HG03280 (cell line): ENCODE data around the gene FIGN.

Experiments used
- ATAC-seq: cut with Tn5 transposase; IDR thresholded peaks from one replicate; pipeline ENCODE4 v1.9.1; 2021; ENCODE audit warnings: mild to moderate bottlenecking, moderate library complexity; ENCODE audit not compliant: unreplicated experiment

The FIGN gene

DNA sequence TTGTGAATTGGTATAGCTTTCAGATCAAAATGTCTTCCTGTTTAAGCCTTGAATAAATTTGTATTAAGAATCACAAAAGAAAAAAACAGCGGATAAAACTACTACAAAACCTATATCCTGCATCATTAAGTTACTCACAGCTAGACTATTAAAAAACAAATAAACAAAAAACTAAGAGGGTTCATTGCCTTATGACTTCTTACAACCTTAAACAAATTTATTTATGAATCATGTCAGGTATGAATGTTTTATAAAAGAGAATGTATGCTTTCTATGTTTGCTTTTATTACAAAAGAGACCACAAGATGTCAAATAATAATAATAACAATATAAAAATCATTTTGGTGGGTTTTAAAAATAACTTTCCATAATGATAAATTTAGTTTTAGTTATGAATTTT lies 109.6 kb downstream of the FIGN start:
- no peak for ATAC-seq

DNA sequence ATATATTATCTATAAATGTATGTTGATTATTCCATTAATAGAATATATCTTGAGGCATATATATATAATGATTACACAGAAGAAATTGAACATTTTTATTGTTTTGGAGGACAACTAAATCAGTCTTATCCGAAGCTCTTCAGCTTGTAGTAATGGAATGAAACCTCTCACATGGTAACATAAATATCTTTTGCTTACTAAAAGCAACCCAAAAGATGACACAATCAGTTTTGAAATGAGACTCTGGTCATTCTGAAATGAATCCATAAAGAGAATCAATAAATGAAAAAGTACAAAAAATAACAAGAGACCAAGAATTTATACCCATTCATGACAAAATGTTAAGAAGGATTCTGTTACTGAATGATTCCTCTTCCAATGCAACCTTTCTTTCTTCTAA lies 110.2 kb downstream of the FIGN start:
- ATAC-seq: no peak

DNA sequence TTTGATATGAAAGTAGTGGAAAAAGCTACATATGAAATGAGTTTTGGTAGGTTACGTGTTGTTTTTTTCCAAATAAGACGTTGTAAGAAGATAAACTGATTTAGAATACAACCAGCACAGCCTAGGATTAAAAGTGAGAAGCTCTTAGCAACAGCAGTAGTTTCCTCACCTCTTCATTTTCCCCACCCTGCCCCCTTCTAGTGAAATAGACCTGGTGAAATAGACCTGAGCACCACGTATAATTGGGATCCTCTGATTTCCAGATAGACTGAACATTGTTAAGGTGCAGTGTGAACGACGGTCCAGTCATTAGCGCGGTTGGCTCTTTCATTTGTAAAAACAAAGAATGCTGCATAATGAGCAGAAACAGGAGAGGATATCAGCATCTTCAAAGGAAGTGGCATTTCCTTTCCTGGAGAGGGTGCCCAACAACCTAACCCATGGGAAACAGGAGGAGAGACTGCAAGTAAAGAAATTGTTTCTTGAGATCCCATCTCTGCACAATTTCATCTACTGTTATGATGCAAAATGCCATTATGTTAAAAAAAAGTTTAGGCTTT lies 114.3 kb downstream of the FIGN start:
- no peak for ATAC-seq

- no peak for ATAC-seq
These were observed 118.3 kb downstream of the FIGN start for GRCh38 chr2:163617517-163617916.

DNA sequence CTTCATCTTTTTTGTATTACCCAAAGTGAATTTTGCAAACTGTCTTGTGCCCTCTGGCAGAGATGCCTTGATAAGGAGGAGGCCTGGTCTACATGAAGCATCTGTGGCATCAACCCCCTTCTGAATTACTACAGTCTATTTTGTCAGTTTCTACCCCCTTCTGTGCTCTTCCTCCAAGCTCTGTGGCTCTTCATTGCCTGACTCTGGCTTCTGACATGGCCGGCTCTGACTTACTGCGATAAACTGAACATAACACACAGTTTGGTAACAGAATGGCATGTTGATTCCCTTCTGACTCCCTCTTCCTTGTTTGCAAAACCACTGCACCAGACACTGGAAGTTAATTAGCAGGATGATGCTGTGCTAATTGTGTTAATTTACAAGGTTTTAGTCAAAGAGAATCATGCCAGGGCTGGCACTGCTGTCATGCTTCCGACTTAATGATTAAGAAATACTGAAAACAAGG lies 122.5 kb downstream of the FIGN start:
- ATAC-seq: no peak

DNA sequence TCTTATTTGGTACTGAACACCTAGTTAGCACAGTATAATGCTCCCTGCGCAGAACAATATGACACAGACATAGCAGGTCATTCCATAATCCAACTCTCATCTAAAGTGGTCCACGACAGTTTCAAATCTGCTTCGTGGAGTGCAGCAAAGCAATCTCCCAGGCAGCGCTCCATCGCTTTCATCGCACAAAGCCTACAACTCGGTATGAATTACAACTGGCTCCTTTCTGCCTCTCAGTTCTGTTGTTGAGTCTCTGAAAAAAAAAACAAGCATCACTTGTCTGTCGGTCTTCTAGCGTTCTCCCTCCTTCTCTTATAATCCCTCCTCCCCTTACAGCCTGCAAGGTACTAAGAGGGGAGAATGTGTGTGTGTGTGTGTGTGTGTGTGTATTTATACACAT lies 123.5 kb downstream of the FIGN start:
- ATAC-seq: no peak

DNA sequence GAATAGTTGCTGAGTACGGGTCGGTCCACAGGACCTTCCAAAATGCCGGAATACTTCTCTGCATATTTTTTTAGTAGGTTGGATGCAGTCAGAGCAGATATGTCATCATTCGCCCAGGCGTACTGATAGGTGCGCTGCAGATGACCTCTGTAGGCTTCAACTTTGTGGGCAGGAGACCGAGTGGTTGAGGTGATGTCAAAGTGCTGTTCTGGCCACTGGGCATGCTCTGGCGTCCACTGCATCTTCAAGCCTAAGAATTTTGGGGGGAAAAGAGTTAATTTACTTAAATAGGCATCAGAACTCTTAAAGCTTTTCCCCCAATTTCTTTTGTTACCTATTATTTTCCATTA lies 124.3 kb downstream of the FIGN start:
- no peak for ATAC-seq

DNA sequence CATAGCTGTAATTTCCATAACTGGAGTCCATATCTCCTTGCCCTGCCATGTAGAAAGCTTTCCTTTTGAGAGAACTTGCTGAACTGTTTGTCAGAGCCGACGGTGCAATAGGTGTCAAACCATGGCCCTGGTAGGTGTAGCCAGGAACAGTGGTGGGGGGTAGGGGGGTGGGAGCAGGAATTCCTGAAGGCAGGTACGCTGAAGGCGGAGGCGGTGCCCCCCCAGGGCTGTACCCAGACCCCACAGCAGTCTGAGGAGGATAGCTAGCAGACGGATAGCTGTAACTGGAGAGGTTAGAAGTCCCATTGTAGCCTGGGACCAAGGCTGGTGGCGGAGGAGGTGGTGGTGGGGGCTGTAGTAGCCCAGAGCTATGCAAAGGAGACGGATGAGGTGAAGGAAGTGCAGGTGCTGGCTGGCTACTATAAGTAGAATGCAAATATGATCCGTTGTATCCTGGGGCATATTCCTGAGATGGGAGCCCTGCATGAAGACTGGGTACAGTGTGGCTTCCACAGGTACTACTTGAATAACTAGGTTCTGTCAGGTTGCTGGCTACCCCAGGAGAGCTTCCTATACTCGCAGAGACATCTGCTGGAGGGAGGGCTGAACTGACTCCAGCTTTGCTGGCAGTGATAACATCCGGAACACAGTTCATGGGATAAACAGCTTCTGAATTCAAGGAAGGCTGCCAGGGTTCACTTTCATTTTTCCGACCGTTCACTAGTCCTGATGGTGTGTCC lies 124.8 kb downstream of the FIGN start:
- ATAC-seq: no peak

DNA sequence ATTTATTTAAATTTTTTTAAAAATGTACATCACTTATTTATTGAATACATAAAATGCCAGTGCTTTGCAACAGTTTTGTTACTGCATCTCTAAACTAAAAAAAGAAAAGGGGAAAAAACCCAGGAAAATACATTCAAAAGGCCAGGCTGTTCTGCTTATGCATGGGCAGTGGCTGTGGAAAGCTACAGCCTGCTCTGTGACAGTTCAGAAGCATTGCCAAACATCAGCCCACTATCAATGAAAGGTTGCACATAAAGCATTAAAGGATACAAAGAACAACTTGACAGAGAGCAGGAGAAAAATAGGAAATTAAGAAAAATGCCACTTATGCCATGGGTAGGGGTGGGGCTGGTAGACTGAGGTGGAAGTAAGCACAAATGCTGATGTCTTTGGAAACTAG lies 128.2 kb downstream of the FIGN start:
- no peak for ATAC-seq

GRCh38 chr2:163606878-163607277 lies 128.9 kb downstream of the FIGN start:
- ATAC-seq: no peak

DNA sequence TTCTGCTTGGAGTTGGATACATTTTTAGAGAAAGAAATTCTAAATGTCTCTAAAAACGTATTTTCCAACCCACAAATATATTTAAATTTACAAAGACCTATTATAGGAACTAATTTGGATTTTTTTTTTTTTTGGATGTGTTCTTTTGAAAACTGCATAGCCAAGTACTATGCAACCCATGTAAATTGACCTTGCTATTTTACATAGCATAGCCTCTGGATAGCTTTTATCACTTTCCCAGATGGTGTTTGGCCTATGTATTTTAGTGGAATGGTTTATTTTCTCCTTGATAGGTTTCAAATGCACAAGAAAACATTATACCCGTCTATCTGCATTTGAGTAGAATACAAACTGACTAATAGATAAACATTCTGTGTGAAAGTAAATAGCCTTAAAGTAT lies 130.0 kb downstream of the FIGN start:
- ATAC-seq: no peak

- ATAC-seq: no peak
These were observed 130.8 kb downstream of the FIGN start for GRCh38 chr2:163604941-163605555.

- no peak for ATAC-seq
These were observed 133.6 kb downstream of the FIGN start for GRCh38 chr2:163602196-163602595.

- no peak for ATAC-seq
These were observed 134.4 kb downstream of the FIGN start for GRCh38 chr2:163601377-163601776.

DNA sequence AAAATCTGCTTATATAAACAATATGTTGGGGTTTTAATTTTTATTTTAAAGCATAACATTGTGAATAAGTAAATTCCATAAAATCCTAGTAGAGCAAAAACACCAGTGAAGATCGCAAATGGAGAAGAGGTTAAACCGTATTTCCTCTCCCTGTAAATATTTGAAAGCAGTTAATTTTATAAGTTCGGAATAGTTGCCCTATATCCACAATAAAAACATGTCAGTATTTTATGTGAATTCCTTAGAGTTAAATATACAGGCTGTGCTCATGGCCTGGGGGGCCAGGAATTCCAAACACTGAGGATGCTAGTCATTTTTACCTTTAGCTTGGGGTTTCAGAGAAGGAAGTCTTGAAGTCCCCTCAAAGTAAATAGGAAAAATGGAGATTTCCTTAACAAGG lies 135.0 kb downstream of the FIGN start:
- no peak for ATAC-seq

DNA sequence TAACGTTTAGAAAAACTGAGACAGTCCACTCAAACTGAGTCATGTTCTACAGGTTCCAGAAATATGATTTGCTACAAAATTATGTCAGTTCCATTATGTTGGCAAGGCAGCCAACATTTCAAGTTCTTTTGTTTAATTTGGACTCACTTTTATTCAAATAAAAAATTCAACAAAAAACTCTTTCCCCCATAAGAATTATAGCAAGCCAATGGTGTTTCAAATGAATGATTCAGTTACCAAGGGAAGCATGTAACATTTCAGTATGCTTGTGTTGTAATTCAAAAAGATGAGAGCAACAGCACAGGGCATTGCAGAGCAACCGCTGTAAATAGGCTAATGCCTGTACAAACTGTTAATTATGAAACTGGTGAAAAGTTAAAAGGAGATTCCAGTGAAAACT lies 140.8 kb downstream of the FIGN start:
- no peak for ATAC-seq

GRCh38 chr2:163594497-163594896 lies 141.3 kb downstream of the FIGN start:
- no peak for ATAC-seq

DNA sequence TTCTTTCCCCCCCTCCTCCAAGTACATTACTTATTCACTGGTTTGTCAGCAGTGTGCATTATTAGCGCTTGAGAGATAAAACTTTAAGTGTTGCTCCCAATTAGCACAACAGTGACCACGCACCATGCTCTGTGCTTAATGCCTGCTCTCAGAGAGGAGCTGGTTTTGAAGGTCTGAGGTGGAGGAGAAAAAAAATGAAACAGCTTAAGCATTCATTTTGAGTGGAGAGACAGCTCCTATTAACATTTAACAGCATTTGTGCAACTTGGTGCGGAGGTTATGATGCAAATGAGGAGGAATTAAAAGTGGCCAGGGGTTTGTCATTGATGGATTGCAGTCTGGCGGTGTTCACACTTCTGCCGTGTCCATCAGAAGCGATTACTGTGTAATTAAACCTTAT lies 141.8 kb downstream of the FIGN start:
- ATAC-seq: no peak

- no peak for ATAC-seq
These were observed 142.7 kb downstream of the FIGN start for GRCh38 chr2:163592954-163593622.

- ATAC-seq: no peak
These were observed 144.3 kb downstream of the FIGN start for GRCh38 chr2:163591461-163591860.

DNA sequence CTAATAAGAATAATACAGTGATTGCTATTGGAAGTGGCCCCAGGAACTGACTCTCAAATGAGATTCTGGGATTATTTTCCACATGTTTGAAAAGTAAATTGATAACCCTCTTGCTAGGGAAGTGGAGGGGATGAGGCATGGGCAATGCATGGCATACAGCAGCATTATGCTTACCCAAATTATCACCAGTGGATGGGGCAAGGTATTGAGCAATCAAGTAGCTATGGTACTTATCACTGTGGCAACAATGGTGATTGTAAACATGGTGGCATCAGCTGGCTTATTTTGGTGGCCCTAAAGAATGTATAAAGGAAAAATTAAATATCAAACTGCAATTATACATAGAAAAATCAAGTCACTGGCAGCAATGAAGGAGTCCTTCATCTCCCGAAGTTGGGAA lies 155.1 kb downstream of the FIGN start:
- no peak for ATAC-seq

DNA sequence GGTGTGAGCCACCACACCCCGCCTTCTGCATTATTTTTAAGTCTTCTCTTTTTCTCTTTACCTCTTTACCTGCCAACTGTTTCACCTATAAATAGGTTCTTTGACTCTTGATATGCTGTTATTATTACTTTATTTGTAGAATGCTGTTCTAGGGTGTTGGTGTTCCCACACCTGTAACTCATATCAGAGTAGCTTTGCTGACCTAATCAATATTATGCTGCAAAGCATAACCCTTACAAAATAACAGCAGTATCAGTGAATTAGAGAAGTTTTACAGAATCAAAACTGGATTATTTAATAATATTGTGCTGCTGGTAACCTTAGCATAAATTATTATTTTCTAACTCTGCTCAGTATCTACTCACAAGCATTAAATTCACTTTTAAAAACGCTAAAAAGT lies 161.5 kb downstream of the FIGN start:
- no peak for ATAC-seq
